AG04449 (cell line): ENCODE data around the gene HS2ST1.

Source experiments
- CTCF ChIA-PET: fragments of 350-600 bp; formaldehyde crosslinking; extraction: SDS; loops from one replicate; lab custom pipeline; 2021; ENCODE audit warnings: antibody characterized with exemption; lab: Yijun Ruan, JAX
- POLR2A ChIA-PET: fragments of 400-600, 350-600 bp; formaldehyde crosslinking; extraction: SDS; loops from one replicate; lab custom pipeline; 2020; ENCODE audit warnings: antibody characterized with exemption, inconsistent platforms; lab: Yijun Ruan, JAX
- DNase-seq: peaks from one replicate; pipeline ENCODE4 v3.0.0-alpha.2; 2010; ENCODE audit warnings: low read depth, low spot score
- H3K4me3 ChIP-seq: 2 replicates; pipeline ENCODE4 v1.5.1; 2011; ENCODE audit warnings: low read depth, mild to moderate bottlenecking, control low read depth, low read length
- TF ChIP-seq, protein P1 (sequence below): IDR thresholded peaks from one replicate; pipeline ENCODE4 v1.5.1; 2011; ENCODE audit warnings: mild to moderate bottlenecking, moderate library complexity, low read length, control low read depth, inconsistent platforms; ENCODE audit not compliant: insufficient read depth; ENCODE audit errors: missing control alignments

The HS2ST1 gene

GRCh38 chr1:87132284-87132870 is 217.9 kb downstream of the HS2ST1 start:
- ChIA-PET POLR2A (no interaction called here), CTCF (interaction anchor here (1.2 to 3.1 kb wide), 2 partner anchors 10 to 213 kb away, joined by 3 to 24 read pairs; no protein-coding TSS in a partner anchor)
- H3K4me3 ChIP-seq, result no peak overlapping the region
- DNase-seq, result no peak
- TF ChIP-seq, protein P1, sequence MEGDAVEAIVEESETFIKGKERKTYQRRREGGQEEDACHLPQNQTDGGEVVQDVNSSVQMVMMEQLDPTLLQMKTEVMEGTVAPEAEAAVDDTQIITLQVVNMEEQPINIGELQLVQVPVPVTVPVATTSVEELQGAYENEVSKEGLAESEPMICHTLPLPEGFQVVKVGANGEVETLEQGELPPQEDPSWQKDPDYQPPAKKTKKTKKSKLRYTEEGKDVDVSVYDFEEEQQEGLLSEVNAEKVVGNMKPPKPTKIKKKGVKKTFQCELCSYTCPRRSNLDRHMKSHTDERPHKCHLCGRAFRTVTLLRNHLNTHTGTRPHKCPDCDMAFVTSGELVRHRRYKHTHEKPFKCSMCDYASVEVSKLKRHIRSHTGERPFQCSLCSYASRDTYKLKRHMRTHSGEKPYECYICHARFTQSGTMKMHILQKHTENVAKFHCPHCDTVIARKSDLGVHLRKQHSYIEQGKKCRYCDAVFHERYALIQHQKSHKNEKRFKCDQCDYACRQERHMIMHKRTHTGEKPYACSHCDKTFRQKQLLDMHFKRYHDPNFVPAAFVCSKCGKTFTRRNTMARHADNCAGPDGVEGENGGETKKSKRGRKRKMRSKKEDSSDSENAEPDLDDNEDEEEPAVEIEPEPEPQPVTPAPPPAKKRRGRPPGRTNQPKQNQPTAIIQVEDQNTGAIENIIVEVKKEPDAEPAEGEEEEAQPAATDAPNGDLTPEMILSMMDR, result no peak

GRCh38 chr1:87134061-87134460 is 219.6 kb downstream of the HS2ST1 start:
- ChIA-PET CTCF (interaction anchor here (0.8 to 2.1 kb wide), 7 partner anchors 8 to 210 kb away, joined by 3 to 10 read pairs (median 5); no protein-coding TSS in a partner anchor), POLR2A (no interaction called here)
- no peak for DNase-seq

DNA sequence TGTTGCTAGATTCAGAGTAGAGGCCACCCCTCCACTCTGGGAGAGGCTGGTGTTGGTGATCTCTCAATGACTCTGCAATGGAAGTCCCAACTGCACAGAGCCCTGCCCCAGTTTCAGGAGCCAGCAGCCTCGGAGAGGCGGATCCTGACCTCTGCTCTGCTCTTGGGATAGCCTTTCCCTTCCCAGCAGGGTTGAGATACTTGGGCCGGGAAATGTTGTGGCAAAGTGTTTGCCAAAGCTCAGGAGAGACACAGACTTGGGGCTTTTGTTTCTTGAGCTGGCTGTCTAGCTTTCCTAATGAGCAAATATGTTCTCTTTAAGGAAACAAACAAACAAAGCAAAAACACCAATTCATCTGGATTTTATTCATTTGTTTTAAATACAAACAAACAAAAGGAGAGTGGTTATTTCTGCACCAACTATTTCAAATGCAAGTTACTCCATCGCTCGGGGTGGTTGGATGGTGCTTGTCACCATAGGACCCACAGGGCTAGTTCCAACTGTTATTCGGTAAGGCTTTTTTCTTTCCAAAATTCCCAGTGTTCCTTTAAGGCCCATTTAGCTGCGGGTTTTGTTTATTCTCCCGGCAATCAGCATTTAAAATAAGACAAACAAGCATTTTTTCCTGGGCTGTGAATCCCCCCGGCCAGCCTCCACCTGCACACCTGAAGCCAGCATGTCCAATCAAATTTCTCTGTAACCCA is 220.3 kb downstream of the HS2ST1 start:
- CTCF ChIA-PET, result interaction anchor here (0.8 to 2.1 kb wide), 7 partner anchors 9 to 209 kb away, joined by 3 to 10 read pairs (median 5); no protein-coding TSS in a partner anchor

More at GRCh38 chr1:87134061-87134460, 219.6 kb downstream of the HS2ST1 start:
- H3K4me3 ChIP-seq, result no peak overlapping the region
- TF ChIP-seq, protein P1, result no peak

GRCh38 chr1:87135329-87135712 is 220.9 kb downstream of the HS2ST1 start:
- DNase-seq, result no peak
- TF ChIP-seq, protein P1, result no peak
- CTCF ChIA-PET, result interaction anchor here (1.0 to 2.1 kb wide), 4 partner anchors 8 to 191 kb away, joined by 4 to 7 read pairs (median 6); no protein-coding TSS in a partner anchor
- POLR2A ChIA-PET, result no interaction called here
- no peak overlapping the region for H3K4me3 ChIP-seq

More for the DNA sequence above, 220.3 kb downstream of the HS2ST1 start:
- no peak overlapping the region for H3K4me3 ChIP-seq
- POLR2A ChIA-PET, result no interaction called here
- DNase-seq, result no peak
- TF ChIP-seq, protein P1, result no peak

DNA sequence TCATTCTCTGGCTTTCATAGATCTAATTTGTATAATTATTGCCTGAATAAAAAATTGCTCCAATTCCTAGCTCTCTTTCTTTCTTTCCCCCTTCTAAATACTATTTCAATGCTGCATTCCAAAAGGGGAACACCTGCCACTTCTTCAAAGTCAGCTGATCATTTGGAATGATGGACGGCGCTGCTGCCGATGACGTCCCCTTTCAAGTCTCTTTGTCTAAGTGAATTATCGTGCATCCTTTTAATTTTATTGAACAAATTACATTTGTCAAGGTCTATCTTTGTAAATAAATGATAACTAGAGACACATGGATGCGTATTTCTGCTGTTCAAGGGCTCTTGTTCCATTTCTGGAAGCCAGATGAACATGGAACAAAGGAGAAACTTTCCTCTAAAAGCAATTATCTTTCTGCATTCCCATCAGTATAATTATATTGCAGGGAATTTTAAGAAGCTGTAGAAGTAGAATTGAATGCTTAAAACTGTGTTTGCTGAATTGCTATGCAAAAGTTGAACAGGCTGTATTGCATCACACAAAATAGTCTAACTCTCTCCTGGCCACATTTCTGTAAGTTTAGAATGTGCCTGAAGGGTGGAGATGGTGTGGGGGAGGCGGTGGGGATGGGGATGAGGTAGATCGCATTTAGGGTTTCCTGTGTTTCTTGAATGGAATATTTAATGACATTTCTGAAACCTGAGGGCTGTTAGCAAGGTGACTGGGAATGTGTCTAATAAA is 222.3 kb downstream of the HS2ST1 start:
- DNase-seq, result no peak
- POLR2A ChIA-PET, result no interaction called here

More for the DNA sequence above, 222.3 kb downstream of the HS2ST1 start:
- CTCF ChIA-PET, result interaction anchor here (1.0 to 1.3 kb wide), 4 partner anchors 10 to 757 kb away, joined by 3 to 5 read pairs (median 3); no protein-coding TSS in a partner anchor
- TF ChIP-seq, protein P1, result no peak
- no peak overlapping the region for H3K4me3 ChIP-seq
